ENCODE results near the gene DKKL1.

DNA sequence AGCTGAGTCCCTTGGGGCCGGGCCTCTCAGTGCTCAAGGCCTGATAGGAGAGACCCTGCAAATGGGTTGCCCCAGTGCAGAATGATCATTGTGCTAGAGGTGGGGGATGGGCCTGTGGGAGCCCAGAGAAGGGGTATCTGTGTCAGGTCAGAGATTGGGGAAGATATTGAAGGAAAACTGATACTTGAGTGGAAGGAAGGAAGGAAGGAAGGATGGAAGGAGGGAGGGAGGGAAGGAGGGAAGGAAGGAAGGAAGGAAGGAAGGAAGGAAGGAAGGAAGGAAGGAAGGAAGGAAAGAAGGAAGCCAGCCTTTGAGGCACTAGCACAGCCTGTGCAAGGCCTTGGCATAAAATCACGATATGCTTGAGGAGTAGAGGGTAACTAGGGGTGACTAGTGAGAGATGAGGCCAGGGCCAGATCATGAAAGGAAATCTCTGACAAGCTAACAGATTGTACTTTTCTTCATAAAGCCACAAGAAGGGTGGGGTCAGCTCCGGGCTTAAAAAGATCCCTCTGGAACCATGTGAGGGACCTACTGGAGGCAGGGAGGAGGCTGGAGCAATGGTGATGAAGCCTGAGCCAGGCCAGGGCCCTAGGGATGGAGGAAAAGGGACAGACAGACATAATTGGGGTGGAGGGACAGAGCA lies 48.1 kb downstream of the DKKL1 start:
- TF ChIP-seq, protein P1, sequence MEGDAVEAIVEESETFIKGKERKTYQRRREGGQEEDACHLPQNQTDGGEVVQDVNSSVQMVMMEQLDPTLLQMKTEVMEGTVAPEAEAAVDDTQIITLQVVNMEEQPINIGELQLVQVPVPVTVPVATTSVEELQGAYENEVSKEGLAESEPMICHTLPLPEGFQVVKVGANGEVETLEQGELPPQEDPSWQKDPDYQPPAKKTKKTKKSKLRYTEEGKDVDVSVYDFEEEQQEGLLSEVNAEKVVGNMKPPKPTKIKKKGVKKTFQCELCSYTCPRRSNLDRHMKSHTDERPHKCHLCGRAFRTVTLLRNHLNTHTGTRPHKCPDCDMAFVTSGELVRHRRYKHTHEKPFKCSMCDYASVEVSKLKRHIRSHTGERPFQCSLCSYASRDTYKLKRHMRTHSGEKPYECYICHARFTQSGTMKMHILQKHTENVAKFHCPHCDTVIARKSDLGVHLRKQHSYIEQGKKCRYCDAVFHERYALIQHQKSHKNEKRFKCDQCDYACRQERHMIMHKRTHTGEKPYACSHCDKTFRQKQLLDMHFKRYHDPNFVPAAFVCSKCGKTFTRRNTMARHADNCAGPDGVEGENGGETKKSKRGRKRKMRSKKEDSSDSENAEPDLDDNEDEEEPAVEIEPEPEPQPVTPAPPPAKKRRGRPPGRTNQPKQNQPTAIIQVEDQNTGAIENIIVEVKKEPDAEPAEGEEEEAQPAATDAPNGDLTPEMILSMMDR (IDR thresholded peaks at IDR 0.05 in 2 of 3, conservative IDR thresholded peaks at IDR 0.05 in 1 of 3; ENCODE audit: borderline replicate concordance in 1 of 3, insufficient read depth in 1 of 3, low read depth in 2 of 3, low read length in 2 of 3), result no peak
- TF ChIP-seq CEBPB (IDR thresholded peaks at IDR 0.05; ENCODE audit: low read depth), result no peak
- no peak for TF ChIP-seq ELF1 (IDR thresholded peaks at IDR 0.05; ENCODE audit: borderline replicate concordance, low read depth)
- TF ChIP-seq, protein P2, sequence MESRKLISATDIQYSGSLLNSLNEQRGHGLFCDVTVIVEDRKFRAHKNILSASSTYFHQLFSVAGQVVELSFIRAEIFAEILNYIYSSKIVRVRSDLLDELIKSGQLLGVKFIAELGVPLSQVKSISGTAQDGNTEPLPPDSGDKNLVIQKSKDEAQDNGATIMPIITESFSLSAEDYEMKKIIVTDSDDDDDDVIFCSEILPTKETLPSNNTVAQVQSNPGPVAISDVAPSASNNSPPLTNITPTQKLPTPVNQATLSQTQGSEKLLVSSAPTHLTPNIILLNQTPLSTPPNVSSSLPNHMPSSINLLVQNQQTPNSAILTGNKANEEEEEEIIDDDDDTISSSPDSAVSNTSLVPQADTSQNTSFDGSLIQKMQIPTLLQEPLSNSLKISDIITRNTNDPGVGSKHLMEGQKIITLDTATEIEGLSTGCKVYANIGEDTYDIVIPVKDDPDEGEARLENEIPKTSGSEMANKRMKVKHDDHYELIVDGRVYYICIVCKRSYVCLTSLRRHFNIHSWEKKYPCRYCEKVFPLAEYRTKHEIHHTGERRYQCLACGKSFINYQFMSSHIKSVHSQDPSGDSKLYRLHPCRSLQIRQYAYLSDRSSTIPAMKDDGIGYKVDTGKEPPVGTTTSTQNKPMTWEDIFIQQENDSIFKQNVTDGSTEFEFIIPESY (IDR thresholded peaks at IDR 0.05; ENCODE audit: extremely low read depth, insufficient replicate concordance, low read length), result no peak
- TF ChIP-seq POLR2AphosphoS5 (IDR thresholded peaks at IDR 0.05; ENCODE audit: low read depth, low read length), result no peak
- TF ChIP-seq EGR1 (IDR thresholded peaks at IDR 0.05; ENCODE audit: low read depth), result no peak
- no peak for TF ChIP-seq ZNF274 (IDR thresholded peaks at IDR 0.05; ENCODE audit: low read depth, low read length)
- TF ChIP-seq, protein P3, sequence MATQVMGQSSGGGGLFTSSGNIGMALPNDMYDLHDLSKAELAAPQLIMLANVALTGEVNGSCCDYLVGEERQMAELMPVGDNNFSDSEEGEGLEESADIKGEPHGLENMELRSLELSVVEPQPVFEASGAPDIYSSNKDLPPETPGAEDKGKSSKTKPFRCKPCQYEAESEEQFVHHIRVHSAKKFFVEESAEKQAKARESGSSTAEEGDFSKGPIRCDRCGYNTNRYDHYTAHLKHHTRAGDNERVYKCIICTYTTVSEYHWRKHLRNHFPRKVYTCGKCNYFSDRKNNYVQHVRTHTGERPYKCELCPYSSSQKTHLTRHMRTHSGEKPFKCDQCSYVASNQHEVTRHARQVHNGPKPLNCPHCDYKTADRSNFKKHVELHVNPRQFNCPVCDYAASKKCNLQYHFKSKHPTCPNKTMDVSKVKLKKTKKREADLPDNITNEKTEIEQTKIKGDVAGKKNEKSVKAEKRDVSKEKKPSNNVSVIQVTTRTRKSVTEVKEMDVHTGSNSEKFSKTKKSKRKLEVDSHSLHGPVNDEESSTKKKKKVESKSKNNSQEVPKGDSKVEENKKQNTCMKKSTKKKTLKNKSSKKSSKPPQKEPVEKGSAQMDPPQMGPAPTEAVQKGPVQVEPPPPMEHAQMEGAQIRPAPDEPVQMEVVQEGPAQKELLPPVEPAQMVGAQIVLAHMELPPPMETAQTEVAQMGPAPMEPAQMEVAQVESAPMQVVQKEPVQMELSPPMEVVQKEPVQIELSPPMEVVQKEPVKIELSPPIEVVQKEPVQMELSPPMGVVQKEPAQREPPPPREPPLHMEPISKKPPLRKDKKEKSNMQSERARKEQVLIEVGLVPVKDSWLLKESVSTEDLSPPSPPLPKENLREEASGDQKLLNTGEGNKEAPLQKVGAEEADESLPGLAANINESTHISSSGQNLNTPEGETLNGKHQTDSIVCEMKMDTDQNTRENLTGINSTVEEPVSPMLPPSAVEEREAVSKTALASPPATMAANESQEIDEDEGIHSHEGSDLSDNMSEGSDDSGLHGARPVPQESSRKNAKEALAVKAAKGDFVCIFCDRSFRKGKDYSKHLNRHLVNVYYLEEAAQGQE (IDR thresholded peaks at IDR 0.05; ENCODE audit: low read depth), result no peak
- TF ChIP-seq RAD21 (IDR thresholded peaks at IDR 0.05; ENCODE audit: low read depth), result no peak
- no peak for TF ChIP-seq FOSL1 (IDR thresholded peaks at IDR 0.05; ENCODE audit: low read depth)
- no peak for TF ChIP-seq POLR2A (IDR thresholded peaks at IDR 0.05; ENCODE audit: borderline replicate concordance, extremely low read depth, insufficient read depth, insufficient read length)
- TF ChIP-seq, protein P4, sequence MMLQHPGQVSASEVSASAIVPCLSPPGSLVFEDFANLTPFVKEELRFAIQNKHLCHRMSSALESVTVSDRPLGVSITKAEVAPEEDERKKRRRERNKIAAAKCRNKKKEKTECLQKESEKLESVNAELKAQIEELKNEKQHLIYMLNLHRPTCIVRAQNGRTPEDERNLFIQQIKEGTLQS (IDR thresholded peaks at IDR 0.05), result no peak
- no peak for TF ChIP-seq EZH2 (IDR thresholded peaks at IDR 0.05)
- TF ChIP-seq SIN3A (IDR thresholded peaks at IDR 0.05; ENCODE audit: low read depth), result no peak
